GM21717 (cell line): ENCODE results near the gene ACAN.

Experiments used
- ATAC-seq: cut with Tn5 transposase; IDR thresholded peaks from one replicate; pipeline ENCODE4 v1.9.1; 2021; ENCODE audit warnings: mild to moderate bottlenecking, moderate library complexity; ENCODE audit not compliant: unreplicated experiment

Gene ACAN

DNA sequence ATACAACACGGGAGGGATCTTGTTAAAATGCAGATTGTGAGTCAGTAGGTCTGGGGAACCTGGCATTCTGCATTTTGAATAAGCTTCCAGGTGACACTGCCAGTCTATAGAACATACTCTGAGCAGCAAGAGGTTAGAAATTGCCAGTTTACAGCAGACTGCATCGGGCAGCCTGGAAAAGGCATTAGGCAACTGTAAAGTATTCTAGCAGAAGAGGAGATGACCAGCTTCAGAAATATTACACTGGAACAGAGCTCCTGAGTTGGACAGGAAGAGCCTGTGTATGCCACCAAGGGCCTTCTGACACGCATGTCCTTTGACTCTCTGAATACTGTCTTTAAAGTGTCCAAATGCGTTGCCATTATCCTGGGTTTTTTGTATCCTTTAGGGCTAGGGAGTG lies 2.5 kb upstream of the ACAN start:
- ATAC-seq = no peak

GRCh38 chr15:88802250-88802990 lies 816 bp upstream of the ACAN start:
- no peak for ATAC-seq

- no peak for ATAC-seq
These were observed 320 bp upstream of the ACAN start for GRCh38 chr15:88802991-88803240.

DNA sequence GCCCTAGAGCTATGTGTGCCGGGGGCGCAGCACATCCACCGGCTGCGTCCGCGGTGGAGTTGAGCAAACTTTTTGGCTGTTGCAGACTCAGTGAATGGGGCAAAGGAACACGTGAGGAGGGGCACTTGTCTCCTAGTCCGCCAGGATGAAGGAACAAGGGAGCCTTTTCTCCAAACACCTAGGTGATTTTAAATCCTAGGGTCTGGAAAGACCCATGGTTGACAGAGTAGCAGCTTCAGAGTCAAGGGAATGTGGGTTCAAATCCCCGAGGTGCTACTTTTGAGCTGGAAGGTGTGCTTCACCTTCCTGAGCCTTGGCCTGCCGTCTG lies 648 bp downstream of the ACAN start:
- ATAC-seq = no peak

DNA sequence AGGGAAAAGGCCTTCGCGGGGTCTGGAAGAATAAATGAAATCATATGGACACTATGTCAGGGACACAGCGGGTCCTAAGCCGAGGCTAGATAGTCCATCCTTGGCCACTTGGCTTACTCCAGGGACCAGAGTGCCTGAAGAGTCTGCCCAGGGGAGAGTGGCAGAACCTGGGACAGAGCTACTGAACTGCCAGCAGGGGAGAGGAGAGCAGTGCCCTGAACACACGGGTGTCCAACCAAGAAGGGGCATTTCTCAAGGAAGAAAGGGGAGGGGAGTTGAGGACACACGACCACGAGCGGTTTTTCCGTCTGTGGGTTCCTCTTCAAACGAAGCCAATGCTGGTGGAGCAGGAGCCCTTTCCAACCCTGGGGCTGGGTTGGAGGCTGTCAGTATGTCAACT lies 1.0 kb downstream of the ACAN start:
- ATAC-seq = no peak

DNA sequence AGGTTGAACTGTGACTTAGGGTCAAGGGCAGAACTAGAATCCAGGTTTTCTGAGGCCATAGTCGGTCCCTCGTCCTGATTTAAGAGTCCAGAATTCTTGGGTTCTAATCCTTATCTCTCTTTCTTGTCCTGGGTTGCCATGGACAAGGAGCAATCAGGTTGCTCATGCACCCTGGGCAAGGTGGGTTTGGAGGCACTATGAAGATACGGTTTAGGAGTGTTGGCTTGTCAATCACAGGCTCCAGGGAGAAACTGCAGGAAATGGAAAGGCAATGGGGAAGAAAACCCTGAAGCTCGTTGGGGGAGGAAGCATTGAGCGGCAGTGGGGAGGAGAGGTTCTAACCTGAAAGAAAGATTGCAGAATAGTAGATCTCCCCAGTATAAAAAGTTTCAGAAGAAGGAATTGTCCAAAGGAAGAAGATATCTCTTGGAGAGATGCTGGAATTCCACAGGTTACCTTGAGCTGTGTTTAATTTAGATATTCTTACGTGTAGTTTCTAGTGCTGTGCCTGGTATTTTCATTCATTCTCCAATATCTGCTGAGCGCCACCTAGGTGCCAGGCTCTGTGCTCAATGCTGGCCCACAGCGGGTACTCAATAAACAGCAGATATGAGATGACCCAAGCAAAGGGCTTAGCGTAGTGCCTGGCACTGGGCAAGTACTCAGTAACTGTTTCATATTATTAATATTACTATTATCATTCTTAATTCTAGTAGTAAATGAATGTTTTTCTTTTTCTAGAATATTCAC lies 2.0 kb downstream of the ACAN start:
- no peak for ATAC-seq

GRCh38 chr15:88810446-88810845 lies 7.2 kb downstream of the ACAN start:
- no peak for ATAC-seq

DNA sequence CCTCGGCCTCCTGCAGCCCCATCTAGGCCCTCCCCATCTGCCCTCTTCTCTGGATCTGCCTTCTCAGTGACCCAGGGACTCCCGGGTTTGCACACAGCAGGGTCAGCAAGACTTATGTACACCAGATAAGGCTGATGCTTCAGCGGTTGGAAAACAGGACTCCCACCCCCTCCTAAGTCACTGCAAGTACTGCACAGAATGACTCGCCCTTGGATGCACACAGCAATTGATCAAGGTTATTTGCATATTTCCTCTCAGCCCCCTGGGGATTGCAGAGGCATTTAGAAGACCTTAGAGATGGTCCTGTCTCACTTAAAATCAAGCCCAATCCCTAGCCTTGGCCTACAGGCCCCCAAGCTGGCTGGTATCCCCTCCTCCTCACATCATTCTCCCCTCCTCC lies 8.9 kb downstream of the ACAN start:
- no peak for ATAC-seq

DNA sequence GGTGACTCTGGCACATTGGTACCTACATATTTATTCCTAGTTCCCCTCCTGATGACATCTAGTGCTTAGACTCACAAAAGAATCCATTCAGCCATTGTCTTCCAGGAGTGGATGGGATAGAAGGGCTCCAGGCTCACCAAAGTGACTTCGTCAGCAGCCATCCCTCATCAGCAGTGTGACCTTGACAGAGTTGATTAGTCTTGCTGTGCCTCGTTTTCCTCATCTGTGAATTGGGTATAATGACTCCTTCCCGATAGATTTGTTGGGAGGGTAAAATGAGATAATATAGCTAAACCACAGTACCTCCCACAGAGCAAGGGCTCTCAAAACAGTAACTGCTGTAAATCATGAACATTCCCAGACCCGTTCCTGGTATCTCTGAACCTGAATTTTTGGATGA lies 10.7 kb downstream of the ACAN start:
- no peak for ATAC-seq

DNA sequence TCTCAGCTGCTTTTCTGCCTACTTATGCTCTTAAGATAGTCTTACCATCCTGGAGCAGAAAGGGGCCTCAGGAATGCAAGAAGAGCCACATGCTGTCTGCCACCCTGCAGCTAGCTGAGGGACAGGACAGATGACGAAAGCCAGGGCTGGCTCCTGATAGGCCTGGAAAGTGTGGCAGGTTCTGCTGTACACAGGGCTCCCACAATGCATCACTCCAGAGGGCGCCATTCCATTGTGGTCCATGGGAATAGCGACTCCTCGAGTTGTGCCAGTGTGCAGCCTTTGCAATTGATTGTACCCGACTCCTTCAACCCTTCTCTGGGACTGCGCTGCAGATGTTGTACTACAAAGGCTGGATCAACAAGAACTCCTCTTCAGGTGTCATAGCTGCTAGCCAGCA lies 11.2 kb downstream of the ACAN start:
- no peak for ATAC-seq

GRCh38 chr15:88818920-88819319 lies 15.7 kb downstream of the ACAN start:
- no peak for ATAC-seq

GRCh38 chr15:88821993-88822392 lies 18.8 kb downstream of the ACAN start:
- ATAC-seq = no peak

- ATAC-seq = no peak
These were observed 25.6 kb downstream of the ACAN start for GRCh38 chr15:88828791-88829190.

- ATAC-seq = no peak
These were observed 26.8 kb downstream of the ACAN start for GRCh38 chr15:88830016-88830415.

DNA sequence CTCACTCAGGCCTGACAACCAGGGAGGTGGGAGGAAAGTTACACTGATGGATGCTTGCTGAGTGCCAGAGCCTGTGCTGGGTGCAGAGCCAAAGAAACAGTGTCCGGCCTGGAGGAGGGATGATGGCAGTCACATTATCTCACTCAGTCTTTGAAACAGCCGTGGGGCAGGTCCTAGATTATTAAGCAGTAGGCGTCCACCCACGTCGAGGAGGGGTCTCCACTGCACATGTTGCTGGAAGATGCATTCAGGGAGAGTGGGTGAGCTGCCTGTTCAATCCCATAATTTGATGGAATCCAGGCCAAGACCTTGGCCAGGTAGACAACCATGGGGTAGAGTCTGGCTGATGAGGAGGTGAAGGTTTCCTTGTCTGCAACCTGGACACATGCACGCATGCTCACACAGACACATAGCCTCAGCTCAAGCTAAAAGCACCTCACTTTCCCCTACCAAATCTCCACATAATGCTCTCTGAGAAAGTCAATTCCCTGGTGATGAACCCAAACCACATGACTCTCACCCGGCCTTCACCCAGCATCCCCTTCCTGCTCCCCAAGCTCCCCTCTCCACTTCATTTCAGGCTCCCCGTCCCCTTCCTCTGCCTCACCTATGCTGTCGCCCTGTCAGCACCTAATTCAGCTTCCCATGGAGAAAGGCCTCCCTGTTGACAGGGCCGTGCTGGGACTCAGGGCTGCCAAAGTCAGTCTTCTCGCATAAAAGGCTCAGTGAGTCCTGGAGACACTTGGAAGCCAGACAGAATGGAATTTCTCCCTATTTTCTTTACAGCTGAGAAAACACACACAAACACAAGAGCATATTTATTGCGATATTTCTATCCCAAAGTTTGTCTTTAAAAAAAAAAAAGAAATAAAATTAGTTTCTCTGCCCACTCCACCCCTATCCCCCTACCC lies 29.8 kb downstream of the ACAN start:
- ATAC-seq = no peak

- no peak for ATAC-seq
These were observed 30.5 kb downstream of the ACAN start for GRCh38 chr15:88833731-88834100.

- no peak for ATAC-seq
These were observed 31.1 kb downstream of the ACAN start for GRCh38 chr15:88834211-88834812.

GRCh38 chr15:88835119-88835518 lies 31.9 kb downstream of the ACAN start:
- no peak for ATAC-seq

GRCh38 chr15:88835646-88836045 lies 32.4 kb downstream of the ACAN start:
- no peak for ATAC-seq

GRCh38 chr15:88838667-88839066 lies 35.4 kb downstream of the ACAN start:
- ATAC-seq = no peak

- ATAC-seq = no peak
These were observed 35.9 kb downstream of the ACAN start for GRCh38 chr15:88839146-88839545.

DNA sequence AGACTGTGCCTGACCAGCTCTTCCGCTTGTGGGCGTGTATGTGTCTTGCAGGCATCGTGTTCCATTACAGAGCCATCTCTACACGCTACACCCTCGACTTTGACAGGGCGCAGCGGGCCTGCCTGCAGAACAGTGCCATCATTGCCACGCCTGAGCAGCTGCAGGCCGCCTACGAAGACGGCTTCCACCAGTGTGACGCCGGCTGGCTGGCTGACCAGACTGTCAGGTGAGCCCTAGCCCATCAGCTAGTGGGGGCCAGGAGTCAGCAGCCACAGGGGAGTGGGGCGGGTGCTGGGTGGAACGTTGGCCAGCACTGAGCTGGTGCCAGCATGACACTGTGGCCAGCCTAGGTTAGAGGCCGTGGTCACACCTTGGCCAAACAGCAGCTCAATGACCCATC lies 36.7 kb downstream of the ACAN start:
- ATAC-seq = no peak
